Suprapubic skin (tissue), 4 donors: ENCODE data around the gene ZNF362. TPM values are rescaled to one million over a fixed set of nuclear protein-coding genes. Genes with fewer than 3 reads are reported as not detected.
"Not testable (repeated sequence)": the region's sequence is repeated elsewhere in the genome, so short reads cannot be mapped to it uniquely, and the experiment has no call there.

Source experiments
- DNase-seq, 2 donors: peaks; one replicate each; pipeline ENCODE4 v3.0.0-alpha.2; 2019; ENCODE audit warnings: low spot score in 2 of 2
- H3K27ac ChIP-seq: fragments of 200-600 bp; sonication (generic); one replicate; pipeline ENCODE4 v1.5.1; 2019
- H3K27me3 ChIP-seq: fragments of 200-600 bp; sonication (generic); one replicate; pipeline ENCODE4 v1.5.1; 2019
- H3K36me3 ChIP-seq: fragments of 200-600 bp; sonication (generic); one replicate; pipeline ENCODE4 v1.5.1; 2019
- H3K4me1 ChIP-seq: fragments of 200-600 bp; sonication (generic); one replicate; pipeline ENCODE4 v1.5.1; 2019
- H3K4me3 ChIP-seq: fragments of 200-600 bp; sonication (generic); one replicate; pipeline ENCODE4 v1.5.1; 2019; ENCODE audit warnings: mild to moderate bottlenecking
- H3K9me3 ChIP-seq: fragments of 200-600 bp; sonication (generic); one replicate; pipeline ENCODE4 v1.5.1; 2019
- CTCF ChIP-seq, 2 donors: fragments of 200-600 bp in 1 of 2; fragments of 450-650 bp in 1 of 2; sonication (generic) in 1 of 2; IDR thresholded peaks; one replicate each; pipeline ENCODE4 v1.5.1; 2016 to 2019; ENCODE audit warnings: antibody characterized with exemption in 2 of 2, mild to moderate bottlenecking in 1 of 2, moderate library complexity in 1 of 2
- EP300 ChIP-seq: sonication (generic); formaldehyde crosslinking; IDR thresholded peaks from one replicate; pipeline ENCODE4 v1.6.1; 2017; ENCODE audit warnings: antibody characterized with exemption
- POLR2A ChIP-seq, 2 donors: fragments of 450-650 bp; IDR thresholded peaks; one replicate each; pipeline ENCODE4 v1.6.1; 2017; ENCODE audit warnings: antibody characterized with exemption in 2 of 2, mild to moderate bottlenecking in 2 of 2, moderate library complexity in 2 of 2
- POLR2AphosphoS5 ChIP-seq, 3 donors: sonication (generic); formaldehyde crosslinking; IDR thresholded peaks; one replicate each; pipeline ENCODE4 v1.6.1; 2017; ENCODE audit warnings: antibody characterized with exemption in 3 of 3
- WGBS: methylation state at CpG from one replicate; pipeline ENCODE4 v1.1.5; 2018; 5-methylcytosine and 5-hydroxymethylcytosine counted together
- total RNA-seq, 4 donors: library from RNA; depleted of rRNA; stranded (reverse); fragments of >200 nt; gene quantifications; one replicate each; pipeline ENCODE4 v1.1.0, GENCODE V29; 2016

ZNF362 gene
- total RNA-seq, 4 donors from 2014 or later, result 18.7 to 23.9 (median 21.9) TPM

- no peaks in the 10 kb centered on the region for H3K36me3 ChIP-seq
- no peaks in the 10 kb centered on the region for H3K9me3 ChIP-seq
- 92% methylated on average over 6 of the region's 6 CpGs for WGBS
- DNase-seq, result no peak
- H3K27me3 ChIP-seq, result no peaks in the 10 kb centered on the region
- no peak for TF ChIP-seq EP300
- TF ChIP-seq POLR2AphosphoS5 (IDR thresholded peaks at IDR 0.05), result no peak
- TF ChIP-seq POLR2A (IDR thresholded peaks at IDR 0.05), result no peak
- TF ChIP-seq CTCF (IDR thresholded peaks at IDR 0.05), result no peak
- H3K4me3 ChIP-seq, result no peak overlapping the region
- H3K27ac ChIP-seq, result no peak overlapping the region
- H3K4me1 ChIP-seq, result no peaks in the 10 kb centered on the region
These were observed 18.7 kb upstream of the ZNF362 start for GRCh38 chr1:33237579-33237978.

- not testable (repeated sequence) for H3K4me3 ChIP-seq
- DNase-seq, result peak in 1 of 2 donors; percentile 4
- 96% methylated on average over 6 of the region's 6 CpGs for WGBS
These were observed 18.0 kb upstream of the ZNF362 start for GRCh38 chr1:33238194-33238724.

GRCh38 chr1:33239410-33239809 is 16.9 kb upstream of the ZNF362 start:
- H3K4me3 ChIP-seq, H3K27me3 ChIP-seq, H3K4me1 ChIP-seq, H3K9me3 ChIP-seq, H3K36me3 ChIP-seq, H3K27ac ChIP-seq: not testable (repeated sequence)
- peak in 1 of 2 donors; percentile 8 for DNase-seq
- 61% methylated on average over 9 of the region's 9 CpGs for WGBS

More at GRCh38 chr1:33238194-33238724, 18.0 kb upstream of the ZNF362 start:
- H3K27me3 ChIP-seq, H3K27ac ChIP-seq, H3K9me3 ChIP-seq, H3K36me3 ChIP-seq, H3K4me1 ChIP-seq: not testable (repeated sequence)

- DNase-seq, result no peak
- Histone ChIP-seq H3K9me3 (no peaks in the 10 kb centered on the region), H3K4me3 (no peak overlapping the region), H3K4me1 (no peaks in the 10 kb centered on the region), H3K27me3 (no peaks in the 10 kb centered on the region), H3K27ac (no peak overlapping the region), H3K36me3 (no peaks in the 10 kb centered on the region)
- 87% methylated on average over 4 of the region's 4 CpGs for WGBS
- TF ChIP-seq POLR2A (IDR thresholded peaks at IDR 0.05), result no peak
These were observed 14.4 kb upstream of the ZNF362 start for GRCh38 chr1:33241866-33242265.

- H3K4me1 ChIP-seq, result no peaks in the 10 kb centered on the region
- 49% methylated on average over 3 of the region's 3 CpGs for WGBS
- H3K9me3 ChIP-seq, result no peaks in the 10 kb centered on the region
- no peak overlapping the region for H3K4me3 ChIP-seq
- TF ChIP-seq POLR2A (IDR thresholded peaks at IDR 0.05), result no peak
- TF ChIP-seq POLR2AphosphoS5 (IDR thresholded peaks at IDR 0.05), result no peak
- TF ChIP-seq EP300, result no peak
- no peak for TF ChIP-seq CTCF (IDR thresholded peaks at IDR 0.05)
- no peaks in the 10 kb centered on the region for H3K27me3 ChIP-seq
- H3K27ac ChIP-seq, result no peak overlapping the region
- no peaks in the 10 kb centered on the region for H3K36me3 ChIP-seq
- no peak for DNase-seq
These were observed 13.6 kb upstream of the ZNF362 start for GRCh38 chr1:33242652-33243051.

GRCh38 chr1:33244143-33244808 is 12.0 kb upstream of the ZNF362 start:
- H3K27ac ChIP-seq, result no peak overlapping the region
- no peaks in the 10 kb centered on the region for H3K36me3 ChIP-seq
- H3K9me3 ChIP-seq, result no peaks in the 10 kb centered on the region
- H3K27me3 ChIP-seq, result no peaks in the 10 kb centered on the region
- TF ChIP-seq EP300 (no peak), POLR2A (IDR thresholded peaks at IDR 0.05) (no peak), CTCF (IDR thresholded peaks at IDR 0.05) (no peak), POLR2AphosphoS5 (IDR thresholded peaks at IDR 0.05) (no peak)
- H3K4me1 ChIP-seq, result peaks cover 4% of the 10 kb centered on the region
- DNase-seq, result no peak
- WGBS, result 80% methylated on average over 5 of the region's 5 CpGs
- H3K4me3 ChIP-seq, result no peak overlapping the region

GRCh38 chr1:33244809-33245186 is 11.5 kb upstream of the ZNF362 start:
- Histone ChIP-seq H3K4me3 (no peak overlapping the region), H3K27ac (no peak overlapping the region), H3K27me3 (no peaks in the 10 kb centered on the region), H3K36me3 (no peaks in the 10 kb centered on the region), H3K4me1 (peaks cover 4% of the 10 kb centered on the region), H3K9me3 (no peaks in the 10 kb centered on the region)
- WGBS, result 92% methylated on average over 2 of the region's 2 CpGs
- no peak for DNase-seq
- TF ChIP-seq CTCF (IDR thresholded peaks at IDR 0.05), result no peak
- TF ChIP-seq POLR2AphosphoS5 (IDR thresholded peaks at IDR 0.05), result no peak
- TF ChIP-seq POLR2A (IDR thresholded peaks at IDR 0.05), result no peak
- no peak for TF ChIP-seq EP300
